CD4-positive, alpha-beta memory T cell (primary cell): ENCODE measurements around the gene KIN. TPM values are rescaled to one million over a fixed set of nuclear protein-coding genes. Genes with fewer than 3 reads are reported as not detected.
"Not testable (repeated sequence)": the region's sequence is repeated elsewhere in the genome, so short reads cannot be mapped to it uniquely, and the experiment has no call there.

Experiments
- CTCF ChIA-PET: fragments of 350-600 bp; sonication (Branson Sonifier 250); formaldehyde crosslinking; loops from one replicate; lab custom pipeline; 2021; ENCODE audit warnings: inconsistent platforms; ENCODE audit not compliant: partially characterized antibody; lab: Charles Lee
- POLR2A ChIA-PET: fragments of 350-600 bp; sonication (Branson Sonifier 250); formaldehyde crosslinking; loops from one replicate; lab custom pipeline; 2021; ENCODE audit not compliant: partially characterized antibody; lab: Charles Lee
- DNase-seq, 5 donors: peaks; one replicate each; pipeline versions ENCODE4 v3.0.0 to v3.0.0-alpha.2; 2020 to 2022; ENCODE audit warnings: mixed read lengths in 1 of 5
- H3K27ac ChIP-seq: one replicate; pipeline ENCODE4 v1.7.0; 2013; ENCODE audit warnings: low read depth, low read length
- H3K27me3 ChIP-seq: 2 replicates; pipeline ENCODE4 v1.7.0; 2013; ENCODE audit warnings: mild to moderate bottlenecking, low read length, moderate library complexity; ENCODE audit not compliant: insufficient read depth
- H3K36me3 ChIP-seq: 2 replicates; pipeline ENCODE4 v1.7.0; 2013; ENCODE audit warnings: mild to moderate bottlenecking, low read length, moderate library complexity; ENCODE audit not compliant: insufficient read depth
- H3K4me1 ChIP-seq: 2 replicates; pipeline ENCODE4 v1.7.0; 2013; ENCODE audit warnings: mild to moderate bottlenecking, low read length, moderate library complexity; ENCODE audit not compliant: insufficient read depth
- H3K4me3 ChIP-seq, 2 donors: one replicate each; pipeline ENCODE4 v1.7.0; 2013; ENCODE audit warnings: low read length in 2 of 2, mild to moderate bottlenecking in 1 of 2
- H3K9me3 ChIP-seq, 2 donors: one replicate each; pipeline ENCODE4 v1.7.0; 2013; ENCODE audit warnings: low read length in 2 of 2, control low read depth in 1 of 2; ENCODE audit not compliant: control insufficient read depth in 1 of 2
- H3K27ac Mint-ChIP-seq, 7 donors: one replicate each; pipeline ENCODE4 v1.8.0; 2020 to 2021; ENCODE audit warnings: mixed read lengths in 7 of 7, mild to moderate bottlenecking in 6 of 7, inconsistent platforms in 3 of 7, moderate library complexity in 3 of 7
- H3K27me3 Mint-ChIP-seq, 2 donors: one replicate each; pipeline ENCODE4 v1.8.0; 2020 to 2021; ENCODE audit warnings: mixed read lengths in 2 of 2
- H3K36me3 Mint-ChIP-seq, 2 donors: one replicate each; pipeline ENCODE4 v1.8.0; 2020 to 2021; ENCODE audit warnings: mixed read lengths in 2 of 2, inconsistent platforms in 1 of 2, mild to moderate bottlenecking in 1 of 2
- H3K4me1 Mint-ChIP-seq, 4 donors: one replicate each; pipeline ENCODE4 v1.8.0; 2020 to 2021; ENCODE audit warnings: mixed read lengths in 4 of 4, mild to moderate bottlenecking in 1 of 4
- H3K4me3 Mint-ChIP-seq, 8 donors: one replicate each; pipeline ENCODE4 v1.8.0; 2020 to 2021; ENCODE audit warnings: mixed read lengths in 8 of 8, mild to moderate bottlenecking in 7 of 8, moderate library complexity in 6 of 8, inconsistent platforms in 3 of 8
- H3K9me3 Mint-ChIP-seq, 8 donors: one replicate each; pipeline ENCODE4 v1.8.0; 2020 to 2021; ENCODE audit warnings: mixed read lengths in 8 of 8, mild to moderate bottlenecking in 5 of 8, inconsistent platforms in 3 of 8, moderate library complexity in 1 of 8
- intact Hi-C: fragments of 100-400 bp; cut with micrococcal nuclease; formaldehyde crosslinking; loops from one replicate; pipeline ENCODE4 v1.15.1; 2023
- polyA plus RNA-seq, 2 donors: library from polyadenylated mRNA; unstranded; fragments of 300-500 nt; fragmentation: Illumina TruSeq; gene quantifications; one replicate each; pipeline ENCODE4 v1.2.3, GENCODE V29; 2021
- total RNA-seq, 2 experiments: library from RNA; stranded (reverse); gene quantifications; one replicate each; pipeline ENCODE4 v1.2.3, GENCODE V29; 2021

Gene KIN
- total and polyA plus RNA-seq, 4 experiments from 2014 or later = 4.1 to 14.7 (median 10.3) TPM

GRCh38 chr10:7748637-7749036 lies 39.2 kb downstream of the KIN start:
- CTCF ChIA-PET, H3K27me3 Mint-ChIP-seq, H3K27ac ChIP-seq, DNase-seq, H3K27me3 ChIP-seq, intact Hi-C loops, H3K9me3 Mint-ChIP-seq, H3K4me1 Mint-ChIP-seq, H3K4me1 ChIP-seq, H3K4me3 ChIP-seq, POLR2A ChIA-PET, H3K4me3 Mint-ChIP-seq, H3K9me3 ChIP-seq, H3K27ac Mint-ChIP-seq: not testable (repeated sequence)
- peaks cover 34 to 36% of the 10 kb centered on the region in 2 donors for H3K36me3 Mint-ChIP-seq
- peaks cover 14% of the 10 kb centered on the region for H3K36me3 ChIP-seq

GRCh38 chr10:7744307-7744706 lies 43.5 kb downstream of the KIN start:
- no peaks in the 10 kb centered on the region for H3K9me3 Mint-ChIP-seq
- H3K27me3 Mint-ChIP-seq = no peaks in the 10 kb centered on the region
- Histone ChIP-seq H3K36me3 (no peaks in the 10 kb centered on the region), H3K4me1 (no peaks in the 10 kb centered on the region), H3K9me3 (no peaks in the 10 kb centered on the region), H3K27me3 (no peaks in the 10 kb centered on the region), H3K4me3 (no peak overlapping the region), H3K27ac (no peak overlapping the region)
- intact Hi-C loops = no loop called here
- ChIA-PET POLR2A (no interaction called here), CTCF (no interaction called here)
- H3K27ac Mint-ChIP-seq = no peak overlapping the region
- DNase-seq = no peak
- peaks cover 7 to 8% of the 10 kb centered on the region in 2 donors for H3K36me3 Mint-ChIP-seq
- no peak overlapping the region for H3K4me3 Mint-ChIP-seq
- no peaks in the 10 kb centered on the region for H3K4me1 Mint-ChIP-seq

- Histone ChIP-seq H3K36me3 (no peaks in the 10 kb centered on the region), H3K4me3 (no peak overlapping the region), H3K9me3 (no peaks in the 10 kb centered on the region), H3K27ac (no peak overlapping the region), H3K4me1 (no peaks in the 10 kb centered on the region), H3K27me3 (peaks cover 3% of the 10 kb centered on the region)
- Mint-ChIP-seq H3K27me3 (peaks cover 0 to 4% of the 10 kb centered on the region in 2 donors), H3K4me3 (no peak overlapping the region), H3K9me3 (no peaks in the 10 kb centered on the region), H3K27ac (no peak overlapping the region), H3K36me3 (no peaks in the 10 kb centered on the region), H3K4me1 (no peaks in the 10 kb centered on the region)
- POLR2A ChIA-PET = no interaction called here
- intact Hi-C loops = no loop called here
- no peak for DNase-seq
- CTCF ChIA-PET = no interaction called here
These were observed 49.0 kb downstream of the KIN start for GRCh38 chr10:7738536-7739407.

- POLR2A ChIA-PET = no interaction called here
- no peaks in the 10 kb centered on the region for H3K9me3 Mint-ChIP-seq
- H3K27ac Mint-ChIP-seq = no peak overlapping the region
- Histone ChIP-seq H3K4me1 (no peaks in the 10 kb centered on the region), H3K27me3 (peaks cover 3% of the 10 kb centered on the region), H3K27ac (no peak overlapping the region), H3K4me3 (no peak overlapping the region), H3K36me3 (no peaks in the 10 kb centered on the region), H3K9me3 (no peaks in the 10 kb centered on the region)
- H3K27me3 Mint-ChIP-seq = peaks cover 8% of the 10 kb centered on the region in 2 donors
- no peak overlapping the region for H3K4me3 Mint-ChIP-seq
- CTCF ChIA-PET = no interaction called here
- intact Hi-C loops = no loop called here
- no peak for DNase-seq
- H3K4me1 Mint-ChIP-seq = no peaks in the 10 kb centered on the region
- H3K36me3 Mint-ChIP-seq = peaks cover 0 to 3% of the 10 kb centered on the region in 2 donors
These were observed 53.0 kb downstream of the KIN start for GRCh38 chr10:7734821-7735220.

- Histone ChIP-seq H3K27ac (no peak overlapping the region), H3K9me3 (no peaks in the 10 kb centered on the region), H3K4me1 (no peaks in the 10 kb centered on the region), H3K27me3 (no peaks in the 10 kb centered on the region), H3K4me3 (no peak overlapping the region), H3K36me3 (no peaks in the 10 kb centered on the region)
- POLR2A ChIA-PET = no interaction called here
- CTCF ChIA-PET = no interaction called here
- no peak overlapping the region for H3K27ac Mint-ChIP-seq
- no peak for DNase-seq
- peaks cover 0 to 3% (median 0%) of the 10 kb centered on the region in 8 donors for H3K9me3 Mint-ChIP-seq
- peaks cover 0 to 4% of the 10 kb centered on the region in 2 donors for H3K27me3 Mint-ChIP-seq
- intact Hi-C loops = no loop called here
- H3K36me3 Mint-ChIP-seq = no peaks in the 10 kb centered on the region
- no peaks in the 10 kb centered on the region for H3K4me1 Mint-ChIP-seq
- no peak overlapping the region for H3K4me3 Mint-ChIP-seq
These were observed 64.8 kb downstream of the KIN start for GRCh38 chr10:7722927-7723529.

GRCh38 chr10:7720478-7720877 lies 67.3 kb downstream of the KIN start:
- Histone ChIP-seq H3K36me3 (no peaks in the 10 kb centered on the region), H3K9me3 (no peaks in the 10 kb centered on the region), H3K27me3 (no peaks in the 10 kb centered on the region), H3K27ac (no peak overlapping the region), H3K4me1 (no peaks in the 10 kb centered on the region), H3K4me3 (no peak overlapping the region)
- Mint-ChIP-seq H3K4me3 (no peak overlapping the region), H3K36me3 (no peaks in the 10 kb centered on the region), H3K27me3 (peaks cover 4 to 9% of the 10 kb centered on the region in 2 donors), H3K9me3 (peaks cover 0 to 3% (median 0%) of the 10 kb centered on the region in 8 donors), H3K4me1 (no peaks in the 10 kb centered on the region), H3K27ac (no peak overlapping the region)
- intact Hi-C loops = no loop called here
- no peak for DNase-seq
- ChIA-PET CTCF (no interaction called here), POLR2A (no interaction called here)

GRCh38 chr10:7718685-7719084 lies 69.1 kb downstream of the KIN start:
- peaks cover 0 to 3% (median 0%) of the 10 kb centered on the region in 8 donors for H3K9me3 Mint-ChIP-seq
- no peak overlapping the region for H3K4me3 Mint-ChIP-seq
- H3K27ac ChIP-seq = no peak overlapping the region
- CTCF ChIA-PET = no interaction called here
- H3K36me3 Mint-ChIP-seq = no peaks in the 10 kb centered on the region
- H3K36me3 ChIP-seq = no peaks in the 10 kb centered on the region
- intact Hi-C loops = no loop called here
- DNase-seq = no peak
- POLR2A ChIA-PET = no interaction called here
- H3K4me1 ChIP-seq = no peaks in the 10 kb centered on the region
- H3K27me3 ChIP-seq = no peaks in the 10 kb centered on the region
- no peaks in the 10 kb centered on the region for H3K9me3 ChIP-seq
- H3K4me3 ChIP-seq = no peak overlapping the region
- H3K27me3 Mint-ChIP-seq = peaks cover 4 to 12% of the 10 kb centered on the region in 2 donors
- no peaks in the 10 kb centered on the region for H3K4me1 Mint-ChIP-seq
- no peak overlapping the region for H3K27ac Mint-ChIP-seq
